GM18517 (cell line): Measurements from ENCODE around the gene ATP11A.

Source experiments
- ATAC-seq: cut with Tn5 transposase; IDR thresholded peaks from one replicate; pipeline ENCODE4 v1.9.1; 2021; ENCODE audit warnings: mild to moderate bottlenecking, moderate library complexity; ENCODE audit not compliant: unreplicated experiment

Gene ATP11A

GRCh38 chr13:112756511-112756966, 66.7 kb downstream of the ATP11A start:
- no peak for ATAC-seq

GRCh38 chr13:112756967-112757758, 67.3 kb downstream of the ATP11A start:
- no peak for ATAC-seq

DNA sequence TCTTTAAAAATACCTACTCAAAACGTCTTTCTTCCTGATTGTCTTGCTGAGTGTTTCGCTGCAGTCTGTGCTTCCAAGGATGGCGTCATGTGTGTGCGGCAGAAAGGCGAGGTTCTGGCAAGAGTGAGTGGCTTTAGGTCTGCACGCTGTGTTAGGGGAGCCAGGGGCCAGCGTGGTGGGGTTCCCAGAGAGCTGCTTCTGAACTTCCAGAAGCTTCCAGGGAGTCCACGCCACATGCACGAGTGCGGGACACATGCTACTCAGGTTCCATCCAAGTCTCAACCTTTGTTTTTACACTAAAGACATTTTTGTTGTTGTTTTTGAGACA, 67.9 kb downstream of the ATP11A start:
- ATAC-seq, result no peak

GRCh38 chr13:112759053-112759452, 69.2 kb downstream of the ATP11A start:
- ATAC-seq, result no peak

- no peak for ATAC-seq
Observed at GRCh38 chr13:112759827-112760226, 70.0 kb downstream of the ATP11A start.

GRCh38 chr13:112760435-112760834, 70.6 kb downstream of the ATP11A start:
- no peak for ATAC-seq

DNA sequence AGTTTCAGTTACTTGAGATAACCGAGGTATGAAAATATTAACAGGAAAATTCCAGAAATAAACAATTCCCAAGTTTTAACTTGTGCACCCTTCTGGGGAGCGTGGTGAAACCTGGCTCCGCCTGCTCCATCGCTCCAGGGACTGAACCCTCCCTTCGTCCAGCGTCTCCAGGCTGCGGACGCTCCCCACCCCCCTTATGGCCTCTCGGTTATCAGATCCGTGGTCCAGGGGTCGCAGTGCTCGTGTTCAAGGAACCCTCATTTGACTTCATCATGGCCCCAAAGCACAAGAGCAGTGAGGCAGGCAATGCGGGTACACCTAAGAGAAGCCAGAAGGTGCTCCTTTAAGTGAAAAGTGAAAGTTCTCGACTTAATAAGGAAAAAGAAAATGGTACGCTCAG, 71.1 kb downstream of the ATP11A start:
- ATAC-seq, result no peak

- ATAC-seq, result no peak
Observed at GRCh38 chr13:112761701-112762689, 72.2 kb downstream of the ATP11A start.

DNA sequence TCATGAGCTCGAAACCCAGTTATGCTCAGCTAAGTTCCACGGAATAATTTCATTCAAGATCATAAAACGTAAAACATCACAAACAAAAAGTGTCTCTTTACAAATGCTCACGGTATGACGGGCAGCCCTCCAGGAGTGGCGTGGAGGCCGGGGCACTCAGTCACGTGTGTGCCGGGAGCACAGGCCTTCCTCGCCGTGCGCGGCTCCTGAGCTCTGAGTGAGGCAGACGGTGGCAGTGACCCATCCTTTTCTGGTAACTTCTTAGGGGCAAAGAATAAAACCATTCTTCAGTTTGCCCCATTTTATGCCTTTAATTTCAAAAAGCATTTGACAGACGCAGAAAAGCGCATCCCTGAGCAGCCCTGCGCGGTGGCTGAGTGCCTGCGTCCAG, 72.8 kb downstream of the ATP11A start:
- ATAC-seq, result no peak

- no peak for ATAC-seq
Observed at GRCh38 chr13:112764028-112764427, 74.2 kb downstream of the ATP11A start.

- ATAC-seq, result no peak
Observed at GRCh38 chr13:112764864-112765561, 75.2 kb downstream of the ATP11A start.

GRCh38 chr13:112765731-112766130, 75.9 kb downstream of the ATP11A start:
- ATAC-seq, result no peak

- no peak for ATAC-seq
Observed at GRCh38 chr13:112766336-112766735, 76.5 kb downstream of the ATP11A start.

DNA sequence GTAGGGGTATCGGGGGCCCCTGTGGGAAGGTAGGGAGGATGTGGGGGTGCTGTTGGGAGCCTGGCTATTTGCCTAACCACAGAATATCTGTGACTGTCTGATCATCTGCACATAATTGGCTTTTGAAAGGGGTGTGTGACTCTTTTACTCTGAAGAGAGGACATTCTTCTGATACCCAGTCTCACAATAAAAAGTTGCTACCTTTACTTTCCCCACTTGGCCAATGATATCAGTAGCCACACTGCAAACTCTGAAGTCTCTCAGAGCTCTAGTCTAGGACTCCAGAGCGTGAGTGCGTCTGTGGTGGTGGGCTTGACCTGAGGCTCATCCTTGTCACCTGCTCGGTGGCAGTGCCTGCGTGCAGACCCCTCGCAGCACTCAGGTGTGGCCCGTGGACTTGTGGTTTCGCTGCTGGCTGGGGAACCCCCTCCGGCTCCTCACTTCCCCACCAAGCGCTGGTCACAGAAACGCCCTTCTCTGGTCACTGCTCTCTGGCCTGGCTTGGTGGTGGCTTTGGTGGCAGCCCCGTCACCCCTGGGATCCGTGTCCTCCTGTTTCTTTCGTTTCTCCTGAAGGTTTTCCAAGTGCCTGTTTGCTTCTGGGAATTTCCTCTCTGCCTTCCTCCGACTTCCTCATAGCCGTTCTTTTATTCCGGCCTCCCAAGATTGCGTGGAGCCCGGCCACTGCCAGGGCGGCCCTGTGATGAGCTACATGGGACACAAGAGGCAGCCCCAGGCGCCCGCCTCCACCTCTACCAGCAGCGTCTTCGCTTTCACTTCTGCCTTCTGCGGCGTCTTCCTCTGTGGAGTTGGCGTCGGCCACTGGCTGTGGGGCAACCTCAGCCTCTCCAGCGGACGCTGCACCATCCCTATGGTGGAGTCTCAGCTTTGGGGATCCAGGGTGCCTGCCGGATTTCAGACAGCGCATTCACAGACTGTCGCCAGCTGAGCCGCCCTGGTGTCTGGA, 78.0 kb downstream of the ATP11A start:
- ATAC-seq, result peak; percentile 67

DNA sequence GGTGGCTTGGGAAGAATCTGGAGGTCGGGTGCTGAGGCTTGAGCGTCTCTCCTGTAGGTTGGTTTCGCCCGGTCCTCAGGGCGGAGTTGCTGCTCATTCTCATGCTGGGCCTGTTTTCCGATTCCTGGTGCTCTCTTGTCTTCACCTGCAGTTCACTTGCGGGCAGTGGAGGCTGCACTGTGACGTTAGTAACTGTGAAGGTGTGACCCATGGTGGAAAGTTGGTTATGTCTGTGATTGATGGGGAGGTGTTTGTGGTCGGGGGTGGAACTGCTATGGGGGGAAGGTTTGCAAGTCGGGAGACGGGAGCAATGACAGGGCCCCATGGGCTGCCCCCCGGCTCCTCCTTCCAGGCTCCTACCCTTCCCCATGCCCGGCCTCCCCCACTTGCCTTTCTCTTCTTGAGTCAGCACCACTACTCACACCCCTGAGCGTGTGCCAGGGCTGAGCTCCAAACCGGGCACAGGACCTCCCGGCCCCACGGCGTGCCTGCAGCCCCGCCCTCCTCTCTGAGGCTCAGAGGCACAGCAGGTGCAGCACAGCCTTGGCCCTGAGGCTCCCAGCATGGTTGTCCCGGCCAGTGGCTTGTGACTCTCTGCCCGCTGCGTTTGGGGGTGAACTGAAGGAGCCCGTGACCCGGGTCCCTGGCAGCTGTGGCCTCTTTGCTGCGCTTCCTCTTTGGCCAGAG, 79.1 kb downstream of the ATP11A start:
- no peak for ATAC-seq

DNA sequence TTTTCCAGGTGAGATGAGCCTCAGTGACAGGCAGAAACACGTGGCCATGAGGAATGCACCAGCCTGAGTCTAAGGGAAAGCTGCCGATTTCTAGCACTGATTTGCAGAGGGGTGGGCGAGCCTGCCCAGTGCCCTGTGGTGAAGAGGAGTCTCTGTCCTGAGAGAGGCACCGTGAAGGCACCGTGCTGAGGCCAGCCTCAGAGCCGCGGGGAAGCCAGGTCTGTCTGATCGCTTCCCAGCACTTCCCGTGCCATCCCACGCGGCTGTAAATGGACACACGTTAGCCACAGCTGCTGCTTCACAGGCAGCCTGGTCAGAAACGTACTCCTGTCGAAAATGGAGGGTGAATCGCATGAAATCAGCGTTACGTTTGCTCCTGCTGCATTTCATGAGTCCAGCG, 79.8 kb downstream of the ATP11A start:
- ATAC-seq, result no peak

GRCh38 chr13:112770504-112770903, 80.7 kb downstream of the ATP11A start:
- no peak for ATAC-seq

- no peak for ATAC-seq
Observed at GRCh38 chr13:112771139-112771876, 81.5 kb downstream of the ATP11A start.
